AG08395 (cell line): Measurements from ENCODE around the gene GRIA1.
"Not testable (repeated sequence)": the region's sequence is repeated elsewhere in the genome, so short reads cannot be mapped to it uniquely, and the experiment has no call there.

ENCODE experiments used
- DNase-seq: peaks from one replicate; pipeline ENCODE4 v3.0.0; 2012; ENCODE audit warnings: mixed read lengths, low spot score

The GRIA1 gene

GRCh38 chr5:153719324-153719723, 228.9 kb downstream of the GRIA1 start:
- DNase-seq, result no peak

- DNase-seq, result not testable (repeated sequence)
These were observed 232.6 kb downstream of the GRIA1 start for GRCh38 chr5:153723022-153723610.

- DNase-seq, result no peak
These were observed 251.6 kb downstream of the GRIA1 start for GRCh38 chr5:153742060-153742459.

GRCh38 chr5:153744751-153745150, 254.3 kb downstream of the GRIA1 start:
- DNase-seq, result no peak

- no peak for DNase-seq
These were observed 255.4 kb downstream of the GRIA1 start for GRCh38 chr5:153745778-153746395.

GRCh38 chr5:153746440-153746839, 256.0 kb downstream of the GRIA1 start:
- DNase-seq, result no peak

GRCh38 chr5:153748823-153749222, 258.4 kb downstream of the GRIA1 start:
- no peak for DNase-seq

GRCh38 chr5:153749960-153750359, 259.5 kb downstream of the GRIA1 start:
- peak; percentile 42 for DNase-seq

GRCh38 chr5:153751251-153751650, 260.8 kb downstream of the GRIA1 start:
- DNase-seq, result no peak

GRCh38 chr5:153752890-153753289, 262.4 kb downstream of the GRIA1 start:
- no peak for DNase-seq

GRCh38 chr5:153753645-153754432, 263.4 kb downstream of the GRIA1 start:
- DNase-seq, result no peak

GRCh38 chr5:153755913-153756500, 265.5 kb downstream of the GRIA1 start:
- no peak for DNase-seq

GRCh38 chr5:153756540-153756939, 266.1 kb downstream of the GRIA1 start:
- DNase-seq, result no peak

- no peak for DNase-seq
These were observed 275.5 kb downstream of the GRIA1 start for GRCh38 chr5:153765987-153766386.

GRCh38 chr5:153767221-153768188, 277.0 kb downstream of the GRIA1 start:
- DNase-seq, result no peak

GRCh38 chr5:153770066-153770465, 279.6 kb downstream of the GRIA1 start:
- no peak for DNase-seq

GRCh38 chr5:153774686-153775085, 284.2 kb downstream of the GRIA1 start:
- DNase-seq, result no peak

- no peak for DNase-seq
These were observed 285.5 kb downstream of the GRIA1 start for GRCh38 chr5:153775923-153776322.

GRCh38 chr5:153777681-153778581, 287.5 kb downstream of the GRIA1 start:
- no peak for DNase-seq

GRCh38 chr5:153779836-153780235, 289.4 kb downstream of the GRIA1 start:
- DNase-seq, result no peak
